ENCODE data around the gene SDF2.

DNA sequence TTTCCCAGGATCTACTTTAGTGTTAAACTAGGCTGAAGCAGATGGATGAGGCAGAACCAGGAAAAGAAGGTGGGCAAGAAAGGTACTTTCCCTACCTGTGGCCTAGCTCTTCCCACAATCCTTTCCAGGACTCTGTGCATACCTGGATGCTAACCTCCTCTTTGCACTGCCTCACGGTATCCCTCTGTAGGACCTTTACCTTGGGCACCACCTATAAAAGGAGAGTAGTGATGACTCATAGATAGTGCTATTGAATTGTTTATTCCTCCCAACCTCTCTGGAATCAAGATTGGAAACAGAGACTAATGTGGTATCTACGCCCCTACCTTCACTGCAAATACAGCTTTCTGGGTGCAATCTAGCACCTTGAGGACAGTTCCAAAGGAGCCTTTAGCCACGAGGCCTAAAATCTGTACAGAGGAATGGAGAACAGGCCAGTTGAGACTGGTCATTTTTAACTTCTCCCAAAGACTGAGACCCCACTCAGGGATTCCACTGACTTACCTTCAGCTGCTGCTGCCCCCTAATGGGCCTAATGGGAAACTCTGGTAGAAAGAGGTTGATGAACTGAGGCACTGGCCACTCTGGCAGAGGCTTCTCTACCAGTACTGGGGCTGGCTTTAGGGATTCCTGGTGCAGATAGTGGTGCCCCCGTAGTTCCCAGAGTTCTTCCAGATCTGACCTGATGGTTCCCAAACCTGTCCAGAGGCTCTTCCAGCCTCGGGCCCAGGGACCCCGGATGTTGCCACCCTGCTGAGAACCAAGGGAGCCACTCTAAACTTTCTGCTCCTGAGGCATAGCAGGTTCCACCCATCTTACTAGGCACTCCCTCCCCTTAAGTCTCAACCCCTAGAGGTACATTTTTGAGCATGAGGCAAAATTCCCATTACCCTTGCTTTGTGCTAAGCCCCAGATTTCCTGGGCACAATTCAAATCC lies 48.5 kb downstream of the SDF2 start:
- TF ChIP-seq, protein P1, sequence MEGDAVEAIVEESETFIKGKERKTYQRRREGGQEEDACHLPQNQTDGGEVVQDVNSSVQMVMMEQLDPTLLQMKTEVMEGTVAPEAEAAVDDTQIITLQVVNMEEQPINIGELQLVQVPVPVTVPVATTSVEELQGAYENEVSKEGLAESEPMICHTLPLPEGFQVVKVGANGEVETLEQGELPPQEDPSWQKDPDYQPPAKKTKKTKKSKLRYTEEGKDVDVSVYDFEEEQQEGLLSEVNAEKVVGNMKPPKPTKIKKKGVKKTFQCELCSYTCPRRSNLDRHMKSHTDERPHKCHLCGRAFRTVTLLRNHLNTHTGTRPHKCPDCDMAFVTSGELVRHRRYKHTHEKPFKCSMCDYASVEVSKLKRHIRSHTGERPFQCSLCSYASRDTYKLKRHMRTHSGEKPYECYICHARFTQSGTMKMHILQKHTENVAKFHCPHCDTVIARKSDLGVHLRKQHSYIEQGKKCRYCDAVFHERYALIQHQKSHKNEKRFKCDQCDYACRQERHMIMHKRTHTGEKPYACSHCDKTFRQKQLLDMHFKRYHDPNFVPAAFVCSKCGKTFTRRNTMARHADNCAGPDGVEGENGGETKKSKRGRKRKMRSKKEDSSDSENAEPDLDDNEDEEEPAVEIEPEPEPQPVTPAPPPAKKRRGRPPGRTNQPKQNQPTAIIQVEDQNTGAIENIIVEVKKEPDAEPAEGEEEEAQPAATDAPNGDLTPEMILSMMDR (IDR thresholded peaks at IDR 0.05 in 8 of 11, conservative IDR thresholded peaks at IDR 0.05 in 3 of 11), result peak in 10 of 11 experiments; percentile 24 to 75 (median 65)
- no peak for TF ChIP-seq POLR2A (IDR thresholded peaks at IDR 0.05)
- TF ChIP-seq POLR2AphosphoS5 (IDR thresholded peaks at IDR 0.05), result no peak
